ENCODE results near the gene CPA3. TPM values are rescaled to one million over a fixed set of nuclear protein-coding genes. Genes with fewer than 3 reads are reported as not detected.

The CPA3 gene
- total RNA-seq, 2 donors from 2014 or later, result 2.6 to 8.1 TPM

DNA sequence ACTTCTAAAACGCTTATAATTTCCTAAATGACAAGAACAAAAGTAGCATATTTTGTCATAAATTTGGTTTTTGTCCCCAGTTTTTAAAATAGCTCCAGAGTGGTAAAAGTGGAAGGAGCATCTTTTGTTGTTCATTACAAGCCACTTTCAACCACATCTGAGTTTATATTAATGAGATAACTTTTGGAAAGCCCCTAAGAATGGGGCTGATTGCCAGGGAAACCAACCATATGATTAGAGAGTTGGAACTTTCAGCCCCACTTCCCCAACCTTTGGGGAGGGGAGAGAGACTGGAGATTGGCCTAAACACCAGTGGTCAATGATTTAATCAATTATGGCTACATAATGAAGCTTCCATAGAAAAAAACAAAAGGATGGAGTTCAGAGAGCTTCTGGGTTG is 57.4 kb downstream of the CPA3 start:
- DNase-seq (ENCODE audit: low spot score), result no peak
- Histone ChIP-seq H3K27ac (no peak overlapping the region), H3K27me3 (replicated peaks; ENCODE audit: insufficient read depth) (no peaks in the 10 kb centered on the region), H3K4me1 (replicated peaks) (no peaks in the 10 kb centered on the region), H3K36me3 (no peaks in the 10 kb centered on the region), H3K4me3 (no peak overlapping the region), H3K9me3 (no peaks in the 10 kb centered on the region)
- TF ChIP-seq, protein P1, sequence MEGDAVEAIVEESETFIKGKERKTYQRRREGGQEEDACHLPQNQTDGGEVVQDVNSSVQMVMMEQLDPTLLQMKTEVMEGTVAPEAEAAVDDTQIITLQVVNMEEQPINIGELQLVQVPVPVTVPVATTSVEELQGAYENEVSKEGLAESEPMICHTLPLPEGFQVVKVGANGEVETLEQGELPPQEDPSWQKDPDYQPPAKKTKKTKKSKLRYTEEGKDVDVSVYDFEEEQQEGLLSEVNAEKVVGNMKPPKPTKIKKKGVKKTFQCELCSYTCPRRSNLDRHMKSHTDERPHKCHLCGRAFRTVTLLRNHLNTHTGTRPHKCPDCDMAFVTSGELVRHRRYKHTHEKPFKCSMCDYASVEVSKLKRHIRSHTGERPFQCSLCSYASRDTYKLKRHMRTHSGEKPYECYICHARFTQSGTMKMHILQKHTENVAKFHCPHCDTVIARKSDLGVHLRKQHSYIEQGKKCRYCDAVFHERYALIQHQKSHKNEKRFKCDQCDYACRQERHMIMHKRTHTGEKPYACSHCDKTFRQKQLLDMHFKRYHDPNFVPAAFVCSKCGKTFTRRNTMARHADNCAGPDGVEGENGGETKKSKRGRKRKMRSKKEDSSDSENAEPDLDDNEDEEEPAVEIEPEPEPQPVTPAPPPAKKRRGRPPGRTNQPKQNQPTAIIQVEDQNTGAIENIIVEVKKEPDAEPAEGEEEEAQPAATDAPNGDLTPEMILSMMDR (IDR thresholded peaks at IDR 0.05), result no peak
- TF ChIP-seq POLR2AphosphoS5 (IDR thresholded peaks at IDR 0.05) (no peak), POLR2A (IDR thresholded peaks at IDR 0.05) (no peak)
- intact Hi-C loops (cut with DNase I), result no loop called here
- WGBS, result 86% methylated on average over 1 of the region's 1 CpG

DNA sequence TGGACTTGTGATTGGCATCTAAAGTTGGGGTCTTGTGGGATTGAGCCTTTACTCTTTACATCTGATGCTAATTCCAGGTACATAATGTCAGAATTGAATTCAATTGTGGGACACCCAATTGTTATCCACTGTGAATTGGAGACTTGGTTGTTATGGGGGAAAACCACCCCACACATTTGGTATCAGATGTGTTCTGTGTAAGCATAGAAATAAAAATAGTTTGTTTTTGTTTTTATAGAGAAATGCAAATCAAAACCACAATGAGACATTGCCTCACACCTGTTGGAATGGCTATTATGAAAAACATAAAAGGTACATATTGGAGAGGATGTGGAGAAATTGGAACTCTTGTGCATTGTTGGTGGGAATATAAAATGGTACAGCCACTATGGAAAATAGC is 58.5 kb downstream of the CPA3 start:
- TF ChIP-seq, protein P1 (IDR thresholded peaks at IDR 0.05), result no peak
- no peak for TF ChIP-seq POLR2AphosphoS5 (IDR thresholded peaks at IDR 0.05)
- no peak for TF ChIP-seq POLR2A (IDR thresholded peaks at IDR 0.05)
- DNase-seq (ENCODE audit: low spot score), result no peak
- H3K27ac ChIP-seq, result no peak overlapping the region
- no peaks in the 10 kb centered on the region for H3K36me3 ChIP-seq
- intact Hi-C loops (cut with DNase I), result no loop called here
- H3K9me3 ChIP-seq, result no peaks in the 10 kb centered on the region
- H3K27me3 ChIP-seq (replicated peaks; ENCODE audit: insufficient read depth), result no peaks in the 10 kb centered on the region
- H3K4me1 ChIP-seq (replicated peaks), result no peaks in the 10 kb centered on the region
- no peak overlapping the region for H3K4me3 ChIP-seq

DNA sequence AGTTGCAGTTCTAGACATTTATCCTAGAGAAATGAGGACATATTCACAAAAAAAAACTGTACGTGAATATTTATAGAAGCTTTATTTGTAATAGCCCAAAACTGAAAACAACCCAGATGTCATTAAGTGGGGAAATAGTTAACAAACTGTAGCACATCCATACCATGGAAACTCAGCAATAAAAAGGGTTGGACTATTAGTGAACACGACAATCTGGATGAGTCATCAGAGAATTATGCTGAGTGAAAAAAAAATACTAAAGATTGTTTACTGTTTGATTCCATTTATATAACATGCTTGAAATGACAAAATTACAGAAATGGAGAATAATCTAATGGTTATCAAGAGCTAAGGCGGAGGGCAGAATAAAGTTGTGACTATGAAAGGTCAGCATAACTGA is 59.5 kb downstream of the CPA3 start:
- no peak overlapping the region for H3K27ac ChIP-seq
- H3K9me3 ChIP-seq, result no peaks in the 10 kb centered on the region
- no peaks in the 10 kb centered on the region for H3K4me1 ChIP-seq (replicated peaks)
- no peaks in the 10 kb centered on the region for H3K36me3 ChIP-seq
- TF ChIP-seq POLR2A (IDR thresholded peaks at IDR 0.05), result no peak
- TF ChIP-seq POLR2AphosphoS5 (IDR thresholded peaks at IDR 0.05), result no peak
- TF ChIP-seq, protein P1 (IDR thresholded peaks at IDR 0.05), result no peak
- intact Hi-C loops (cut with DNase I), result no loop called here
- no peak for DNase-seq (ENCODE audit: low spot score)
- H3K27me3 ChIP-seq (replicated peaks; ENCODE audit: insufficient read depth), result no peaks in the 10 kb centered on the region
- 44% methylated on average over 3 of the region's 3 CpGs for WGBS
- H3K4me3 ChIP-seq, result no peak overlapping the region

DNA sequence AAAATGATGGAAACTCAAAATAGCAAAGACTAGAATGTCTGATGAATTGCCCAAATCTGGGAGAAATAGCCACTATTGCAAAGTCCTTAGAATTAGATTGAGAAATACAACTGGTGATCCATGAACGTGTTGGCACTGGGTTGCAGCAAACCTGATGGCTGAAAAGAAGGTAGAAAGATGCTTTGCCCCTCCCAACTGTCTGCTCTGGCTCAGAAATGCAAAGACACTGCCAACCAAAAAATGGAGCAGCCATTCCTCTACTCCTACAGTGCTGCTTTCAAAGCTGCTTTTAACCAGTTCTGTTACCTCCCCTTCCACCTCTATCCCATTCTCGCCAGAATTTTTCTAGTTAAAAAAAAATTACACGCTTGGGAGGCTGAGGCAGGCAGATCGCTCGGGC is 60.7 kb downstream of the CPA3 start:
- TF ChIP-seq POLR2AphosphoS5 (IDR thresholded peaks at IDR 0.05), result no peak
- no peak for TF ChIP-seq POLR2A (IDR thresholded peaks at IDR 0.05)
- TF ChIP-seq, protein P1 (IDR thresholded peaks at IDR 0.05), result no peak
- intact Hi-C loops (cut with DNase I), result no loop called here
- Histone ChIP-seq H3K36me3 (no peaks in the 10 kb centered on the region), H3K4me1 (replicated peaks) (no peaks in the 10 kb centered on the region), H3K9me3 (no peaks in the 10 kb centered on the region), H3K27ac (no peak overlapping the region), H3K27me3 (replicated peaks; ENCODE audit: insufficient read depth) (no peaks in the 10 kb centered on the region), H3K4me3 (no peak overlapping the region)
- 76% methylated on average over 5 of the region's 5 CpGs for WGBS
- no peak for DNase-seq (ENCODE audit: low spot score)

DNA sequence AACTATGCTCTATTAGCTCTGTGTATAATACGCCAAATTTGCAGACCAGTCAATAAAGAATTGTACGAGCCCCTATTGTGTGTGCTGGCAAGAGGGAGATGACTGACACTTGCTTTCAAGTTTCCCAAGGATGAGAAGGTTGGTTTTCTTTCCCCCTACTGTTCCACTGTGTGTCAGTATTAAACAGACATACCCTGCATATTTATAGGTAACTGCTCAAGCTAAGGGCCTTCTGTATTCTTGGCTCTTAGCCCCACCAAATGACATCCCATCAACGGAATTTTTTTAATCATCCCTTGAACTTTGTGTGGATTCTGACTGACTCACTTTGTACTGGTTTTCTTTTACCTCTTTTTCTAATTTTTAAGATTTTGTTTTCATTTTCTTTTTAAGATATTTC is 65.7 kb downstream of the CPA3 start:
- intact Hi-C loops (cut with DNase I), result no loop called here
- WGBS, result 64% methylated on average over 3 of the region's 3 CpGs
- no peak for TF ChIP-seq POLR2AphosphoS5 (IDR thresholded peaks at IDR 0.05)
- no peak for TF ChIP-seq POLR2A (IDR thresholded peaks at IDR 0.05)
- TF ChIP-seq, protein P1 (IDR thresholded peaks at IDR 0.05), result no peak

More for the DNA sequence above, 65.7 kb downstream of the CPA3 start:
- no peak overlapping the region for H3K27ac ChIP-seq
- no peaks in the 10 kb centered on the region for H3K27me3 ChIP-seq (replicated peaks; ENCODE audit: insufficient read depth)
- H3K36me3 ChIP-seq, result no peaks in the 10 kb centered on the region
- H3K4me1 ChIP-seq (replicated peaks), result no peaks in the 10 kb centered on the region
- H3K4me3 ChIP-seq, result no peak overlapping the region
- no peak for DNase-seq (ENCODE audit: low spot score)
- H3K9me3 ChIP-seq, result no peaks in the 10 kb centered on the region
